ENCODE results near the gene KCNJ12.
"Not testable (repeated sequence)": the region's sequence is repeated elsewhere in the genome, so short reads cannot be mapped to it uniquely, and the experiment has no call there.

The KCNJ12 gene

GRCh38 chr17:21388066-21388465 lies 11.9 kb downstream of the KCNJ12 start:
- no peak for DNase-seq

GRCh38 chr17:21388944-21389343 lies 12.8 kb downstream of the KCNJ12 start:
- no peak for DNase-seq

- no peak for DNase-seq
Observed at GRCh38 chr17:21389394-21389793, 13.2 kb downstream of the KCNJ12 start.

- no peak for DNase-seq
Observed at GRCh38 chr17:21390294-21390693, 14.1 kb downstream of the KCNJ12 start.

- no peak for DNase-seq
Observed at GRCh38 chr17:21392266-21392665, 16.1 kb downstream of the KCNJ12 start.

GRCh38 chr17:21394265-21394664 lies 18.1 kb downstream of the KCNJ12 start:
- no peak for DNase-seq

- DNase-seq = no peak
Observed at GRCh38 chr17:21395764-21396163, 19.6 kb downstream of the KCNJ12 start.

- no peak for DNase-seq
Observed at GRCh38 chr17:21396237-21396636, 20.1 kb downstream of the KCNJ12 start.

GRCh38 chr17:21397341-21398190 lies 21.4 kb downstream of the KCNJ12 start:
- DNase-seq = no peak

- DNase-seq = no peak
Observed at GRCh38 chr17:21399474-21400186, 23.5 kb downstream of the KCNJ12 start.

- not testable (repeated sequence) for DNase-seq
Observed at GRCh38 chr17:21400187-21400569, 24.0 kb downstream of the KCNJ12 start.

- DNase-seq = no peak
Observed at GRCh38 chr17:21400816-21401593, 24.8 kb downstream of the KCNJ12 start.

GRCh38 chr17:21402166-21402571 lies 26.0 kb downstream of the KCNJ12 start:
- DNase-seq = not testable (repeated sequence)

GRCh38 chr17:21402926-21403325 lies 26.8 kb downstream of the KCNJ12 start:
- DNase-seq = not testable (repeated sequence)

GRCh38 chr17:21404106-21404505 lies 27.9 kb downstream of the KCNJ12 start:
- not testable (repeated sequence) for DNase-seq

GRCh38 chr17:21404539-21404938 lies 28.4 kb downstream of the KCNJ12 start:
- not testable (repeated sequence) for DNase-seq

- DNase-seq = not testable (repeated sequence)
Observed at GRCh38 chr17:21404956-21405731, 29.0 kb downstream of the KCNJ12 start.

GRCh38 chr17:21405904-21406400 lies 29.8 kb downstream of the KCNJ12 start:
- not testable (repeated sequence) for DNase-seq

- DNase-seq = not testable (repeated sequence)
Observed at GRCh38 chr17:21406616-21407404, 30.7 kb downstream of the KCNJ12 start.

- not testable (repeated sequence) for DNase-seq
Observed at GRCh38 chr17:21407752-21408151, 31.6 kb downstream of the KCNJ12 start.

- not testable (repeated sequence) for DNase-seq
Observed at GRCh38 chr17:21408224-21408623, 32.1 kb downstream of the KCNJ12 start.

Data from NCI-H2081 (cell line).